CD14-positive monocyte (primary cell): ENCODE results near the gene PLCB1. TPM values are rescaled to one million over a fixed set of nuclear protein-coding genes. Genes with fewer than 3 reads are reported as not detected.

Experiments
- DNase-seq, 3 donors: peaks; one replicate each; pipeline ENCODE4 v3.0.0-alpha.2; 2011 to 2022
- H2AFZ ChIP-seq: 2 replicates; pipeline ENCODE4 v1.6.0; 2012; ENCODE audit warnings: mild to moderate bottlenecking, low read depth, low read length, inconsistent platforms; ENCODE audit not compliant: insufficient read depth, poor library complexity, severe bottlenecking
- H3K27ac ChIP-seq, 2 donors: 1 replicate in 1 of 2; 2 replicates in 1 of 2; pipeline ENCODE4 v1.5.1; 2012 to 2013; ENCODE audit warnings: low read length in 2 of 2, control low read depth in 1 of 2, inconsistent platforms in 1 of 2, low read depth in 1 of 2, mild to moderate bottlenecking in 1 of 2
- H3K27me3 ChIP-seq, 2 donors: one replicate each; pipeline versions ENCODE4 v1.6.0 to v1.6.1; 2011 to 2013; ENCODE audit warnings: low read length in 2 of 2; ENCODE audit not compliant: control insufficient read depth in 2 of 2, insufficient read depth in 2 of 2
- H3K36me3 ChIP-seq, 2 donors: replicated peaks in 1 of 2; 1 replicate in 1 of 2; 2 replicates in 1 of 2; pipeline versions ENCODE4 v1.5.1 to v1.6.1; 2012 to 2013; ENCODE audit warnings: low read length in 2 of 2, control low read depth in 1 of 2, inconsistent platforms in 1 of 2, mild to moderate bottlenecking in 1 of 2; ENCODE audit not compliant: insufficient read depth in 2 of 2, control insufficient read depth in 1 of 2
- H3K4me1 ChIP-seq, 2 donors: 1 replicate in 1 of 2; 2 replicates in 1 of 2; pipeline versions ENCODE4 v1.5.1 to v1.6.1; 2012 to 2013; ENCODE audit warnings: low read length in 2 of 2, control low read depth in 1 of 2, inconsistent platforms in 1 of 2, mild to moderate bottlenecking in 1 of 2, moderate library complexity in 1 of 2; ENCODE audit not compliant: insufficient read depth in 2 of 2, control insufficient read depth in 1 of 2
- H3K4me2 ChIP-seq: replicated peaks from 2 replicates; pipeline ENCODE3; 2012; ENCODE audit warnings: low read length, moderate library complexity, mild to moderate bottlenecking; ENCODE audit not compliant: poor library complexity, severe bottlenecking; ENCODE audit errors: extremely low read depth
- H3K4me3 ChIP-seq, 3 experiments: fragments of 200-600 bp in 1 of 3; sonication (generic) in 1 of 3; replicated peaks in 1 of 3; 1 replicate in 2 of 3; 2 replicates in 1 of 3; pipeline ENCODE4 v1.5.1; 2011 to 2013; ENCODE audit warnings: low read length in 3 of 3, mild to moderate bottlenecking in 3 of 3, control low read depth in 2 of 3, low read depth in 2 of 3, inconsistent platforms in 1 of 3, moderate library complexity in 1 of 3
- H3K79me2 ChIP-seq: 2 replicates; pipeline ENCODE4 v1.6.0; 2012; ENCODE audit warnings: mild to moderate bottlenecking, control low read depth, inconsistent platforms, low read length, moderate library complexity; ENCODE audit not compliant: insufficient read depth
- H3K9ac ChIP-seq: 2 replicates; pipeline ENCODE4 v1.6.0; 2017; ENCODE audit warnings: low read length, mild to moderate bottlenecking; ENCODE audit not compliant: insufficient read depth, poor library complexity, severe bottlenecking
- H3K9me3 ChIP-seq, 2 donors: replicated peaks in 1 of 2; 1 replicate in 1 of 2; 2 replicates in 1 of 2; pipeline versions ENCODE4 v1.5.1 to v1.6.1; 2012 to 2013; ENCODE audit warnings: low read length in 2 of 2, control low read depth in 1 of 2; ENCODE audit not compliant: control insufficient read depth in 1 of 2, insufficient read depth in 1 of 2
- H4K20me1 ChIP-seq: 2 replicates; pipeline ENCODE4 v1.6.0; 2012; ENCODE audit warnings: mild to moderate bottlenecking, low read length, control low read depth, moderate library complexity; ENCODE audit not compliant: insufficient read depth
- H3K27ac Mint-ChIP-seq, 7 donors: one replicate each; pipeline ENCODE4 v1.8.0; 2020; ENCODE audit warnings: mild to moderate bottlenecking in 7 of 7, mixed read lengths in 7 of 7, moderate library complexity in 6 of 7, inconsistent platforms in 2 of 7
- H3K27me3 Mint-ChIP-seq, 3 donors: one replicate each; pipeline ENCODE4 v1.8.0; 2021 to 2022; ENCODE audit warnings: low read depth in 3 of 3, mild to moderate bottlenecking in 3 of 3, mixed read lengths in 3 of 3, moderate library complexity in 3 of 3, inconsistent platforms in 1 of 3
- H3K36me3 Mint-ChIP-seq, 2 donors: one replicate each; pipeline ENCODE4 v1.8.0; 2020; ENCODE audit warnings: mixed read lengths in 2 of 2, inconsistent platforms in 1 of 2, mild to moderate bottlenecking in 1 of 2
- H3K4me1 Mint-ChIP-seq: one replicate; pipeline ENCODE4 v1.8.0; 2020; ENCODE audit warnings: mild to moderate bottlenecking, mixed read lengths
- H3K4me3 Mint-ChIP-seq, 2 donors: one replicate each; pipeline ENCODE4 v1.8.0; 2020; ENCODE audit warnings: mild to moderate bottlenecking in 2 of 2, mixed read lengths in 2 of 2, moderate library complexity in 1 of 2
- H3K9me3 Mint-ChIP-seq, 7 donors: one replicate each; pipeline ENCODE4 v1.8.0; 2020 to 2022; ENCODE audit warnings: mixed read lengths in 7 of 7, mild to moderate bottlenecking in 6 of 7, moderate library complexity in 6 of 7, inconsistent platforms in 2 of 7
- CTCF ChIP-seq: fragments of 200-600 bp; IDR thresholded peaks from one replicate; pipeline ENCODE4 v1.8.0; 2022; ENCODE audit warnings: antibody characterized with exemption, mild to moderate bottlenecking
- WGBS: methylation state at CpG from one replicate; pipeline ENCODE4 v1.1.5; 2013; ENCODE audit warnings: missing lambda C conversion rate; ENCODE audit not compliant: insufficient coverage; 5-methylcytosine and 5-hydroxymethylcytosine counted together
- intact Hi-C, 2 donors: fragments of 100-400 bp; cut with micrococcal nuclease; formaldehyde crosslinking; loops; one replicate each; pipeline versions ENCODE4 v1.15.0 to v1.15.1; 2023
- polyA plus RNA-seq, 3 donors: library from polyadenylated mRNA; depleted of rRNA in 1 of 3; unstranded in 2 of 3; stranded (reverse) in 1 of 3; fragments of 300-500 nt in 2 of 3; fragments of >200 nt in 1 of 3; fragmentation: Illumina TruSeq in 2 of 3; gene quantifications; 1 replicate in 2 of 3; 2 replicates in 1 of 3; pipeline ENCODE4 v1.2.3, GENCODE V29; 2012 to 2021

The PLCB1 gene
- polyA plus RNA-seq, 3 donors: 8.6 to 16.4 (median 13.2) TPM

GRCh38 chr20:8250539-8251200 is 118.6 kb downstream of the PLCB1 start:
- H3K4me1 Mint-ChIP-seq: peaks cover 18% of the 10 kb centered on the region
- Histone ChIP-seq H2AFZ (no peak overlapping the region), H3K9me3 (no peaks in the 10 kb centered on the region), H3K36me3 (no peaks in the 10 kb centered on the region), H3K27ac (no peak overlapping the region), H3K27me3 (no peaks in the 10 kb centered on the region), H3K4me3 (no peak overlapping the region), H4K20me1 (peaks cover 40% of the 10 kb centered on the region), H3K9ac (no peak overlapping the region), H3K4me2 (no peak overlapping the region), H3K4me1 (peaks cover 5 to 16% of the 10 kb centered on the region in 2 donors), H3K79me2 (no peaks in the 10 kb centered on the region)
- whole genome bisulfite sequencing: no CpG with 5 or more reads among the region's 1 CpG
- H3K9me3 Mint-ChIP-seq: no peaks in the 10 kb centered on the region
- intact Hi-C loops: no loop called here
- H3K4me3 Mint-ChIP-seq: no peak overlapping the region
- peak overlapping the region in 1 of 7 donors; percentile 4 for H3K27ac Mint-ChIP-seq
- peaks cover 0 to 3% of the 10 kb centered on the region in 2 donors for H3K36me3 Mint-ChIP-seq
- no peak for TF ChIP-seq CTCF
- DNase-seq: no peak
- peaks cover 0 to 2% (median 0%) of the 10 kb centered on the region in 3 donors for H3K27me3 Mint-ChIP-seq

DNA sequence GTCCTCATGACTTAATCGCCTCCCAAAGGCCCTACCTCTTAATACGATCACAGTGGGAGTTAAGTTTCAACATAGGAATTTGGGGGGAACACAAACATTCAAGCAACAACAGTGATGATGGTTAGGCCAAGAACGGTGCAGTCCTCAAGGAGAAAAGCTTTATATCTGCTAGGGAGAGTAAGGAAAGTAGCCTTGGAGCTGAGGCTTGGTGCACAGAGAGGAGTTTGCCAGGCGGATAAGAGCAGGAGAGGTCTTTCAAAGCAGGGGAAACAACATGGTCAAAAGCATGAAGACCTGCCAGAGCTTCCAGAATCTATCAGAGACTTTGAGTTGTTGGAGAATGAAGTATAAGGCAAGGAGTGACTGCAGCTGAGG is 119.1 kb downstream of the PLCB1 start:
- DNase-seq: no peak
- intact Hi-C loops: no loop called here
- H3K4me2 ChIP-seq: no peak overlapping the region
- TF ChIP-seq CTCF: no peak
- no peaks in the 10 kb centered on the region for H3K36me3 ChIP-seq
- Mint-ChIP-seq H3K27me3 (peaks cover 0 to 2% (median 0%) of the 10 kb centered on the region in 3 donors), H3K4me3 (no peak overlapping the region), H3K9me3 (no peaks in the 10 kb centered on the region), H3K36me3 (peaks cover 0 to 3% of the 10 kb centered on the region in 2 donors), H3K27ac (peak overlapping the region in 2 of 7 donors; percentile 0 to 4), H3K4me1 (peaks cover 18% of the 10 kb centered on the region)
- peaks cover 5 to 15% of the 10 kb centered on the region in 2 donors for H3K4me1 ChIP-seq
- H3K9ac ChIP-seq: no peak overlapping the region
- H3K27me3 ChIP-seq: no peaks in the 10 kb centered on the region
- WGBS: 88% methylated on average over 2 of the region's 4 CpGs
- H4K20me1 ChIP-seq: peaks cover 40% of the 10 kb centered on the region
- no peak overlapping the region for H2AFZ ChIP-seq
- no peak overlapping the region for H3K4me3 ChIP-seq
- H3K79me2 ChIP-seq: no peaks in the 10 kb centered on the region
- no peaks in the 10 kb centered on the region for H3K9me3 ChIP-seq
- H3K27ac ChIP-seq: no peak overlapping the region
